ENCODE measurements around the gene CLEC16A.

GRCh38 chr16:11080999-11081630, 136.8 kb downstream of the CLEC16A start:
- TF ChIP-seq CTCF (IDR thresholded peaks at IDR 0.05) (no peak), POLR2A (IDR thresholded peaks at IDR 0.05) (no peak)
